Right atrium auricular region (tissue), 2 donors: ENCODE measurements around the gene TNFRSF11A. TPM values are rescaled to one million over a fixed set of nuclear protein-coding genes. Genes with fewer than 3 reads are reported as not detected.

ENCODE experiments used
- DNase-seq: peaks from one replicate; pipeline ENCODE4 v3.0.0-alpha.2; 2019; ENCODE audit warnings: low spot score
- H3K27ac ChIP-seq, 2 donors: fragments of 200-600 bp; sonication (generic); 1 replicate in 1 of 2; 2 replicates in 1 of 2; pipeline ENCODE4 v1.5.1; 2016 to 2019
- H3K27me3 ChIP-seq, 2 donors: fragments of 200-600 bp; sonication (generic); one replicate each; pipeline versions ENCODE4 v1.5.1 to v1.6.0; 2017 to 2019
- H3K36me3 ChIP-seq: fragments of 200-600 bp; sonication (generic); one replicate; pipeline ENCODE4 v1.5.1; 2016
- H3K4me1 ChIP-seq, 2 donors: fragments of 200-600 bp; sonication (generic); one replicate each; pipeline versions ENCODE4 v1.5.1 to v1.6.0; 2017 to 2019
- H3K4me3 ChIP-seq, 2 donors: fragments of 200-600 bp; sonication (generic); 1 replicate in 1 of 2; 2 replicates in 1 of 2; pipeline ENCODE4 v1.5.1; 2017 to 2019; ENCODE audit warnings: mild to moderate bottlenecking in 1 of 2, moderate library complexity in 1 of 2
- H3K9me3 ChIP-seq, 2 donors: fragments of 200-600 bp; sonication (generic); one replicate each; pipeline ENCODE4 v1.5.1; 2019
- total RNA-seq, 2 donors: library from RNA; depleted of rRNA; stranded (reverse); fragments of >200 nt; gene quantifications; one replicate each; pipeline ENCODE4 v1.1.0, GENCODE V29; 2016
- TF ChIP-seq, protein P1 (sequence below), 2 donors: fragments of 200-600 bp; sonication (generic); IDR thresholded peaks; one replicate each; pipeline ENCODE4 v1.5.1; 2019; ENCODE audit warnings: antibody characterized with exemption in 2 of 2

Gene TNFRSF11A
- total RNA-seq, 2 donors from 2014 or later = 0.56 to 1.8 TPM

DNA sequence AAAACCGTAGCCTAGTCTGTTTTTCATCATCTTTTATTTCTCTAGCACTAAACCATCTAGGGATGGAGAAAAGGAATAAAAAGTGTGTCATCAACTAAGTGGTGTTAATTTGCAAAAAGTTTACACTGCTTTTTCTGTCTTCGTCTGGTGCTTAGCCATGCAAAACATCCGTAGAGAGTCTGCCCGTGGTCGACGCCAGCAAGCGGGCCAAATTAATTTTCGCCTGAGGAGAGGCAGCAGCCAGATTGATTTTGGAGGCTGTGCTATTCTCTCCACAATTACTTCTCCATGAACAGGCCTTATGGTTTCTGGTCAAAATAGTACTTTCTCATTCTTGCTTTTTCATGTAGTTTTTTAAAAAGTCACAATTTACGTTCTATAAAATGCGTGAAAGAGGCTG, 46.3 kb downstream of the TNFRSF11A start:
- H3K9me3 ChIP-seq = no peaks in the 10 kb centered on the region
- H3K4me3 ChIP-seq = no peak overlapping the region
- DNase-seq = no peak
- H3K27ac ChIP-seq = no peak overlapping the region
- H3K27me3 ChIP-seq = no peaks in the 10 kb centered on the region
- H3K36me3 ChIP-seq = no peaks in the 10 kb centered on the region
- TF ChIP-seq, protein P1, sequence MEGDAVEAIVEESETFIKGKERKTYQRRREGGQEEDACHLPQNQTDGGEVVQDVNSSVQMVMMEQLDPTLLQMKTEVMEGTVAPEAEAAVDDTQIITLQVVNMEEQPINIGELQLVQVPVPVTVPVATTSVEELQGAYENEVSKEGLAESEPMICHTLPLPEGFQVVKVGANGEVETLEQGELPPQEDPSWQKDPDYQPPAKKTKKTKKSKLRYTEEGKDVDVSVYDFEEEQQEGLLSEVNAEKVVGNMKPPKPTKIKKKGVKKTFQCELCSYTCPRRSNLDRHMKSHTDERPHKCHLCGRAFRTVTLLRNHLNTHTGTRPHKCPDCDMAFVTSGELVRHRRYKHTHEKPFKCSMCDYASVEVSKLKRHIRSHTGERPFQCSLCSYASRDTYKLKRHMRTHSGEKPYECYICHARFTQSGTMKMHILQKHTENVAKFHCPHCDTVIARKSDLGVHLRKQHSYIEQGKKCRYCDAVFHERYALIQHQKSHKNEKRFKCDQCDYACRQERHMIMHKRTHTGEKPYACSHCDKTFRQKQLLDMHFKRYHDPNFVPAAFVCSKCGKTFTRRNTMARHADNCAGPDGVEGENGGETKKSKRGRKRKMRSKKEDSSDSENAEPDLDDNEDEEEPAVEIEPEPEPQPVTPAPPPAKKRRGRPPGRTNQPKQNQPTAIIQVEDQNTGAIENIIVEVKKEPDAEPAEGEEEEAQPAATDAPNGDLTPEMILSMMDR (IDR thresholded peaks at IDR 0.05) = no peak
- no peaks in the 10 kb centered on the region for H3K4me1 ChIP-seq

DNA sequence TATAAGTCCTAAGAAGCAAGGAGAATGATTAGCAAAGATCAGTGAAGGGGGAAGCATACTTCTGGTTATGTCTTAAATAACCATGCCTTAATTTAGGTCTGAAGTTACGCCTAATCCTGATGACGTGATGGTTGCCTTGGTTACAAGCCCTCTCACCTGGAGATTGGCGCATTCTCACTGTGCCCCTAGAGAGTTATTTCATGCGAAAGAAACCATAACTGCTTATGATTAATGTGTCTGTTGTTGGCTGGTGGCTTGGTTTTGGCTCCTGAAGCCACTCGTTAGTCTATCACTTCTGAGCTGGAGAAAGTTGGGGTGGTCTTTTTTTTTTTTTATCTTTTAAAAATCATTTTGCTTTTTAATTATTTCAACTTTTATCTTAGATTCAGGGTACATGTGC, 47.0 kb downstream of the TNFRSF11A start:
- H3K9me3 ChIP-seq = no peaks in the 10 kb centered on the region
- TF ChIP-seq, protein P1 (IDR thresholded peaks at IDR 0.05) = no peak
- H3K4me1 ChIP-seq = no peaks in the 10 kb centered on the region
- no peaks in the 10 kb centered on the region for H3K36me3 ChIP-seq
- H3K4me3 ChIP-seq = no peak overlapping the region
- no peak overlapping the region for H3K27ac ChIP-seq
- no peak for DNase-seq
- H3K27me3 ChIP-seq = no peaks in the 10 kb centered on the region

DNA sequence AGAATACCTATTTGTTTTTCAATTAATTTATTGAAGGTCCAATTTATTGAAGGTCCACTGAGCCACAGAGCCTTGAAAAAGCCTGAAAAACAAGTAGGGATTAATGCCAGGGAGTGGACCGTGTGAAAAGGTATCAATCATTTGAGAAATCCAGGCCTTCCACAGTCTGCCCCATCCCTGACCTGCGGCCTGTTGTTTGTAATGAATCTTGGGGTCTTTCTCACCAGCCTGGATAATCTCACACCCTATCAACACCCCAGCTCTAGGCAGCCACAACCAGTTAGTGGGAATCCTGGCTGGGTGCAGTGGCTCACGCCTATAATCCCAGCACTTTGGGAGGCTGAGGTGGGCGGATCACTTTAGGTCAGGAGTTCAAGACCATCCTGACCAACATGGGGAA, 47.8 kb downstream of the TNFRSF11A start:
- Histone ChIP-seq H3K4me3 (no peak overlapping the region), H3K27me3 (no peaks in the 10 kb centered on the region), H3K4me1 (no peaks in the 10 kb centered on the region), H3K9me3 (no peaks in the 10 kb centered on the region), H3K27ac (no peak overlapping the region), H3K36me3 (no peaks in the 10 kb centered on the region)
- TF ChIP-seq, protein P1 (IDR thresholded peaks at IDR 0.05) = no peak
- no peak for DNase-seq

DNA sequence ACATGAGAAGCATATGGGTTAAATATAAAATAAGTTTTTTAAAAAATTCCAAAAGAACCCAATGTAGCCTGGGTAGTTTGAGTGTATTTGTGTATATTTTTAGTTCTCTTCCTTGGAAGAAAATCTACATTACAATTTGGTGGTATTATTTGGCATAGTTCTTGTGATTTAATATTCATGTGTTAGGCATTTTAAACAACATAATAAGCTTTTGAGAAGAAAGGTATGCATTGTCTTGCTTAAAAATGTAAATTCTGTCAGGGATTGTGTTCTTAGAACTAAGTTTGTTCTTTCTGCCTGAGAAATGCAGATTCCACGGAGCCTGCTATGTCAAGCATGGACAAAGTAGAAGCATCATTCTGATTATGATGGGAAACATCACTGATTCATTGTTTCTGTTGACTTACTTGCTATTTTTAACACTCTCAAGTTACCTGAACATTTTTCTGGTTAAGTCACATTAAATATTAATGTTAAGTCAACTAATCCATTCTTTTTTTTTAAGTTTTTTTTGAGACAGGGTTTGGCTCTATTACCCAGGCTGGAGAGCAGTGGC, 49.4 kb downstream of the TNFRSF11A start:
- TF ChIP-seq, protein P1 (IDR thresholded peaks at IDR 0.05) = no peak
- no peak overlapping the region for H3K4me3 ChIP-seq
- no peak for DNase-seq
- H3K36me3 ChIP-seq = no peaks in the 10 kb centered on the region
- no peaks in the 10 kb centered on the region for H3K4me1 ChIP-seq
- H3K27ac ChIP-seq = no peak overlapping the region
- no peaks in the 10 kb centered on the region for H3K9me3 ChIP-seq
- no peaks in the 10 kb centered on the region for H3K27me3 ChIP-seq

DNA sequence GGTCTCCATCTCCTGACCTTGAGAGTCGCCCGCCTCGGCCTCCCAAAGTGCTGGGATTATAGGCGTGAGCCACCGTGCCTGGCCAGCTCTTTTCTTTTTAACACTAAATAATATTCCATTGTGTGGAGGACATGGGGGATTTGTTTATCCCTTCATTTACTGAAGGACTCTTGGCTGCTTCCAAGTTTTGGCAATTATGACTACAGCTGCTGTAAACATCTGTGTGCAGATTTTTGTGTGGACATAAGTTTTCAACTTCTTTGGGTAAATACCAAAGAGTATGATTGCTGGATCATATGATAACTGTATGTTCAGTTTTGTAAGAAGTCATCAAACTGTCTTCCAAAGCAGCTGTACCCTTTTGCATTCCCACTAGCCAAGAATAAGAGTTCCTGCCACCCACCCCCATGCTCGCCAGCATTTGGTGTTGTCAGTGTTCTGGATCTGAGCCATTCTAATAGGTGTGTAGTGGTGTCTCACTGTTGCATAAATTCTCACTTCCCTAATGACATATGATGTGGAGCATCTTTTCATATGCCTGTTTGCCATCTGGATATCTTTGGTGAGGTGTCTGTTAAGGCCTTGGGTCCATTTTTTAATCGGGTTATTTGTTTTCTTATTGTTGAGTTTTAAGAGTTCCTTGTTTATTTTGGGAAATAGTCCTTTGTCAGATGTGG, 52.2 kb downstream of the TNFRSF11A start:
- H3K4me1 ChIP-seq = no peaks in the 10 kb centered on the region
- TF ChIP-seq, protein P1 (IDR thresholded peaks at IDR 0.05) = no peak
- no peak for DNase-seq
- H3K27me3 ChIP-seq = no peaks in the 10 kb centered on the region
- no peaks in the 10 kb centered on the region for H3K9me3 ChIP-seq
- no peaks in the 10 kb centered on the region for H3K36me3 ChIP-seq
- no peak overlapping the region for H3K27ac ChIP-seq
- H3K4me3 ChIP-seq = no peak overlapping the region

DNA sequence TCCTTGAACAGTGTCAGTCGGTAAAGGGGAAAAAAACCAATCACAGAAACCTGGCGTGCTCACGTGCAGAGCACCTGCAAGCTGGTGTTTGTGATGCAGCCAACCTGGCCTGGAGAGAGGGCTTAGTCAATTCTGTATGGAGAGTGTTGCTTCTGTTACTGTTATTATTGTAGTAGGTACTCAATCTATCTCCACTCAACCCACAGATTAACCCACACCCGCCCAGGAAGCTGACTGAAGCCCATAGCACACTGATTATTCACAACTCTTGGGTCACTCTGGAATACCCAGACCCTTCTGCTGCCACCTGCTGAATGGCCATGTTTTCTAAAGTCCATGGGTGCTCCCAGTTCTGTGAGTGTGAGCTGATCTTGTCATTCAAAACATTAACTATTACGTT, 53.9 kb downstream of the TNFRSF11A start:
- Histone ChIP-seq H3K9me3 (no peaks in the 10 kb centered on the region), H3K36me3 (no peaks in the 10 kb centered on the region), H3K27me3 (no peaks in the 10 kb centered on the region), H3K27ac (no peak overlapping the region), H3K4me3 (no peak overlapping the region), H3K4me1 (no peaks in the 10 kb centered on the region)
- DNase-seq = no peak
- TF ChIP-seq, protein P1 (IDR thresholded peaks at IDR 0.05) = no peak
